HG02763 (cell line): Measurements from ENCODE around the gene MAN2A1.

Experiments
- ATAC-seq: cut with Tn5 transposase; IDR thresholded peaks from one replicate; pipeline ENCODE4 v1.9.1; 2021; ENCODE audit warnings: mild to moderate bottlenecking, moderate library complexity; ENCODE audit not compliant: unreplicated experiment

Gene MAN2A1

DNA sequence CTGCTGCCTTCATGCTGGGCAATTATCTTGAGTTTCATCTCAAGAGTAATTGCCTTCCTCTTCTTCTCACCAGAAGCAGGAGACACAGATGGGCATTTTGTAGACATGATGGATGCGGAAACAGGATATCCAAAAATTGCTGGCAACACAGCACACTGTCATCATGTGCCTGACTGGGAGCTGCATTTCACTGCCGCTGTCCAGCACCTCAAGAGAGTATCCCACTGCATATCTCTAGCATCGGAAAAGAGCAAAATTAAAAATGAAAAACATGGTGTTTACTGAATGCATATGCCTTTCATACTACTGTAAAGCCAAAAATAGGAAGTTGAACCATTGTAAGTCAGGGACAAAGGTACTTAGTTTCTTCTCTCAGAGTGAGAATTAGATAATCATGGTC, 210.7 kb downstream of the MAN2A1 start:
- no peak for ATAC-seq

DNA sequence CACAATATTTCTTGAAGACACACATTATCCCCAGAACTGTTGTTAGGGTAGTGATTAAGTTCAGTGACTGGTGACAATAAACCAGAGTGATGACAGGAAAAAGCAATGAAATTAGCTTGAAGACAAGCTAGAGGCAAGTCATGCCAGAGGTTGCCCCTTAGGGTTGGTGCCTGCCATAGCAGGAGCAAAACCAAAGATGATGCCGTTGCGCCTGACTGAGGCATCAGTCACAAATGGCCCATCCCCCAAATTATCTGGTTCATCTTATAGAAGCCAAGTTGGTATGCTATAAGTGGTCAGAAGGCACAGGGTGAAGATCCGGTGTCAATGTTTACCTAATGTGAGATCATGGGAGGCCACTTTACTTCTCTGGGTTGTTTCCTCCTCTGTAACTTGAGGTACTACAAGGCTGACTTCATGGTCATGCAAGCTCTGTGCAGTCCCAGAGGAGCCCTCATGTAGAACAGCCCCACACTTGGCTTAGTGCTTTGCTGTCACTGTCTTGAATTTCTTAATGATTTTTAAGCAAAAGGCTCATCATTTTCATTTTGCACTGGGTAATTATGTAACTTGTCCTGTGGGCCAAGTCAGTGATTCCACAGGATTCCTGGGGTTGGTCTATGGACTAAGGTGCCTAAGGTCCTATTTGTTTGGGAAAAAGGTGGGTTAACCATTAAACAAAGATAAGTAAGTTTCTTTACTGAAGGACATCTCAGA, 211.3 kb downstream of the MAN2A1 start:
- ATAC-seq: no peak

DNA sequence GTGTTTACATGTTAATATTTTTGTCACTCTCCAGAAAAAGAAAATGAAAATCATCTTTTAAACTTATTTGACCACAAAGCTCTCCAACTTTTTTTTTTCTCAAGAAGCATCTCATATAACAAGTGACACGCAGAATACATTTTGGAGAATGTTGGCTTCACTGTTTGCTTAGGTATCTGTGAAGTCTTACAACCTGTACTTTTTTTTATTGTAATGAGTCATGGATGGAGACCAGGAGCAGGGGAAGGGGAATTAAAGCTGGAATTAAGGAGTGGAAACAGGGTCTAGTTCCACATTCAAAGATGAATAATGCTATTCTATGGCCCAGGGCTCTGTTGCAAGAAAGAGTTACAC, 211.9 kb downstream of the MAN2A1 start:
- ATAC-seq: no peak

DNA sequence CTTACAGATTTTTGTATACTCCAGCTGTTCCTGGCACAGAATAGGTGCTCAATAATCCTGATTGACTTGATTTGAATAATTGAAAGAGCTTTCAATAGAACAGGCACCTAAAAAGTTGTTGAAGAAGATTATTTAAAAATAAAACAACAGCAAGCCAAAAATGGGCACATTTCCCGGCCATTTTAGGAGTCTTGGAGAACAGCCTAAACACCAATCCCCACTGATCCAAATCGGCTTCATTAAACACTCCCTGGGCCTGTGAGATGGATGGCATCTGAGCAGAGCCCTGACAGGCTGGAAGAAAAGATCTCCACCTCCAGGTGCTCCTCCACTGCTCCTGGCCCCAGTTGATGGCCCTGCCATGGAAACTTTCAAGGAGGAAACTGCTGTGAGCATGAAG, 213.3 kb downstream of the MAN2A1 start:
- ATAC-seq: no peak

DNA sequence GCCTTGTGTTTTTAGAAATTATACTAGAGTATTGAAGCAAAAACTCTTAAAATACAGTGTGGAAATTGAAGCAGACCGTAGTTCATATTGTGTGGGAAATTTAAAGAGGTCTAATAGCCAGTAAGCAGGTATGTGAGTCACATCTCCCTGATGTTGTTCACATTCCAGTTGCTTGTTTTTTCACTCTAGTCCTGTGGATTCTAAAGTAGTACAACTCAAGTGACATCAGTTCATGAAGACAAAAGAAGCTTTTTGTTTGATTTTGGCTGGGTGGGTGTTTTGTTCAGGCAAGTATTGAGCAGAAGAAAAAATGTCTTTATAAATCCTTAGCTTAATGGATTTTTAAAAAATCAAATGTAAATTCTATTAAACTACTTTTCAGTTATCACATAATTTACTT, 216.2 kb downstream of the MAN2A1 start:
- no peak for ATAC-seq

DNA sequence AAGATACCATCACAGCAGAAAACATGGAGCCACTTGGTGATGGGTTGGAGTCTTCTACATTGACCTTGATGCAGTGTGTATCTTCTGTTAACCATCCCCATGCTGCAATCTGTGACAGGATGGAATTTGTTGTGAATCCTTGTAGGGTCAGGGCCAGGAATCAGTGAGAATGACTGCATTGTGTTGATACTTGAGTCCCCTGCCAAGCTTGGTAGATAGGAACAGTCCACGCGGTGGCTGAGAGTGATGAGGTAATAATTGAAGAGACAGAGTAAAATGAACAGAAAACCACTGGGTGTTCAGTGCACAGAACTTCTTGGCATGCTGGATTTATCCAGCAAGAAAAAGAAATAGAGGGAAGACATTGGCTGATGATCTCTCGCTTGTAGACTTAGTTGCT, 217.5 kb downstream of the MAN2A1 start:
- ATAC-seq: no peak

DNA sequence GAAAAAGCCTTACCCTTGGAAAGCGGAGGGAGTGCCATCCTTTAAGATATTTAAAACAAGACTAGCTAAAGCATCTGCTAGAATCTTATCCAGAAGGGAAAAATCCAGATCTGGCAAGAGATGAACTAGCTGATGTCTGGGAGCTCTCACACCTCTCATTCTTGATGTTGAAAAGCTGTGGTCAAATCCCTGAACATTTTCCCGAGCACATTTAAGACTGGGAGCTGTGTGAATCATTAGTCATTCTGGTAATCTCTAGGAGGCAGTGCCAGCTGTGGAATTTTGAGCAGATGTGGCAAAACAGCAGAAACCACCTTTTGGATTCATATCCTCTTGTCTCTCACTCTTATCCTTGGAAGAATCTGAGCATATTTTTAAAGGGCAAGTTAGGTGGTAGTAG, 218.0 kb downstream of the MAN2A1 start:
- no peak for ATAC-seq

DNA sequence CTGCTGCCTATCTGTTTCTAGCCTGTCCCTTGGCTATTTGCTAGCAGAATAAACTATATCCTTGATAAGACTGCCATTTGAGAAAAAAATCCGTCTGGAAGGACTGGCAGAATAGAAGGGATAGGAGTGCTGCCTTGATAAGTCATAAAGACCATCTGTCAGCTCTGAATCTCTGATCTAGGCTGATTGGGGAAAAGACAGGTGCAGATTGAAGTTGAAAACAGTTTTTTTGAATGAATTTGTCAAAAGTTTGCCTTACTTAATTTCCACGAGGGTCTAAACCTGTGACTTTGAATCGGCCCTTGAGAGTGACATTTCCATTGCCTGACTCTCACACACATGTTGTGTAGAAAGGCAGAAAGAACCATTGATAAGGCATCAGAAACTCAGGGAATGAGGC, 218.6 kb downstream of the MAN2A1 start:
- no peak for ATAC-seq

DNA sequence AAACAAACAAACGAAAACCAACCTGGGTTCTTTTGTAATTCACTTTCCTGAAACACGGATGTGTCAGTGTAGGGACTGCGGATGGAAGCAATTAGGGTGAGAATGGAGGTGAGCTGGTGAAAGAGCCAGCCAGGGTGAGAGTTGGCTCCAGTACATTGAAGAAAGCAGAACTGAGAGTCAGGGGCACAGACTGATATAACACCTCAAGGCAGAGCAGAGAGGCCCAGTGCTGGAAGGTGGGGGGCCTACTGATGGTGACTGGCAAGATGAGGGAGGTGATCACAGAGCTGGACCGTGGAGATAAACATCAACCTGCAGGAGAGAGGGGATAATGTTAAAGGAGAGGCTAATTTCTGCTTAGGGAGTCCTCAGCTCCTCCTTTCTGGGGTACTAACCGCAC, 221.1 kb downstream of the MAN2A1 start:
- peak; percentile 58 for ATAC-seq

DNA sequence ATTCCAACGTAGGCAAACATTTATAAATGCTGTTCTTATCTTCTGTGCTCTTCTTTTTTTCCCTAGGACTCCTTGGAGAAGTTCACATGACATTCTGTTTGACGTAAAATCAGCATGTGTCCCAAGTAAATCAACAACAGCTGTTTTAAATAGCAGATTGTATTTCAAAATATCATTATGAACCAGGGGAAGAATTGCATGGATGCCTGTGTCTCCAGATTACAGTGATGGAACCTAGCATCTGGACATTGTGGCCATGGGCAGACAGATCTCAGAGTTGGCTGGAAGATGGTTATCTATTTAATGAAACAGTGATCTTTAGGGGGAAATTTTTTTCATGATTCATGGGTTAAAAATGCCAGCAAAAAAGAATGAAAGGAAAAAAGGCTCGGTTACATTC, 222.0 kb downstream of the MAN2A1 start:
- no peak for ATAC-seq

DNA sequence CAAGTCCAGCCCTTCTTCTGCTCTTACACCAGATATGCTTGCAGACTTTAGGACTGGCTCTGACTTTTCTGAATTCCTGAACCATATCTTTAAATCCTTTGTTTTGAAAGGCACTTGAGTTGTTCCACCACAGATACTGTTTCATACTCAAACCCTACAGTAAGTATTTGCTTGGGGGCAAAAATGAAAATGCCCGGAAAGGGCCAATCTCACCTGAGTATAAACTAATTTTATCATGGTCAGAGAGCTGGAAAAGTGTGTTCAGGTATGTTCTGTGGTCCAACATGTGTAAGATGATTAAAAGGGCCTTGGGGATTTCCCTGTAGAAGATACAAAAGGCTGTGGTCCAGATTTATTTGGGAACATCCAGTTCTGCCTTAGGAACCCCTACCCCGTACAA, 225.2 kb downstream of the MAN2A1 start:
- no peak for ATAC-seq

DNA sequence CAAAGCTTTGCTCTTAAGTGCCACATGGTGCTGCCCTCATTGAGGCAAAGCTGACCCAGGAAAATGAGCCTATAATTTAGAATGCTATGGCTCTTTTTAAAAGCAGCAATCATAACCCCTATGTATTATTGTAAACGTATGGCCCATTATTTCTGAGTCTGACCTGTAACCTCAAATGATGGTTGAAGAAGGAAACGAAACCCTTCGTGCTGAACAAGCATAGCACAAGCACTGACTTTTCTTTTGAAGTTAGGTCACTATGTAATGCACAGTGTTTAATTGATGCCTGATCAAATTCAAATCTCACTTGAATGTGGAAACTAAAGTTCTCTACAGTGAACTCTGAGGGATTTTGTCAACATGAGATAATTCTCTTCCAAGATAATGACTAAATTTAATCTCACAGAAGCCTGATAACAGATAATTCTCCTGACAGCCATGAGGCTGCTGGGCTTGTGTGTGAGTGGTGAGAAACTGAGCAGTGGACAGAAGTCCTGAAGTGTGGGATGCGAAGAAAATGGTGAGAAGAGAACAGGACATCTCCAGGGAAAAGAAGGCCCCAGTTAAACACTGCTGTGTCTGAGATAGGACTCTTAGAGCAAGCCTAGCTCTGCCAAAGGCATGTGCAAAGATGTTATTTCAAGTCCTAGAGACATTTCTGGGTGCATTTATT, 226.9 kb downstream of the MAN2A1 start:
- no peak for ATAC-seq
